Pancreas (tissue), 10 donors: ENCODE data around the gene C7orf25. TPM values are rescaled to one million over a fixed set of nuclear protein-coding genes. Genes with fewer than 3 reads are reported as not detected.

Source experiments
- ATAC-seq, 4 donors: fragments of 200-7000 bp; cut with Tn5 transposase; one replicate each; pipeline versions ENCODE4 v1.8.0 to v1.9.1; 2020; ENCODE audit warnings: mild to moderate bottlenecking in 4 of 4, moderate library complexity in 4 of 4
- DNase-seq, 6 donors: peaks; one replicate each; pipeline ENCODE4 v3.0.0-alpha.2; 2020
- FAIRE-seq: peaks from 2 replicates; lab custom pipeline; 2012; peaks lifted over from hg19 to GRCh38; lab: Jason Lieb, UNC
- H3K27ac ChIP-seq, 4 donors: fragments of 200-600 bp; sonication (generic); 1 replicate in 3 of 4; 2 replicates in 1 of 4; pipeline versions ENCODE4 v1.5.0 to v1.8.0; 2020
- H3K27me3 ChIP-seq, 4 donors: fragments of 200-600 bp; one replicate each; pipeline ENCODE4 v1.8.0; 2021
- H3K36me3 ChIP-seq, 3 donors: fragments of 200-600 bp; sonication (generic) in 1 of 3; one replicate each; pipeline versions ENCODE4 v1.5.0 to v1.8.0; 2020 to 2021
- H3K4me1 ChIP-seq, 3 donors: fragments of 200-600 bp; one replicate each; pipeline ENCODE4 v1.8.0; 2021
- H3K4me3 ChIP-seq, 4 donors: fragments of 200-600 bp; sonication (generic) in 2 of 4; one replicate each; pipeline versions ENCODE4 v1.5.0 to v1.8.0; 2020 to 2021
- H3K9me3 ChIP-seq, 4 donors: fragments of 200-600 bp; one replicate each; pipeline ENCODE4 v1.8.0; 2021
- WGBS, 2 donors: extraction: QIAGEN DNeasy Blood & Tissue Kit; methylation state at CpG; one replicate each; pipeline ENCODE4 v1.1.7; 2013; 5-methylcytosine and 5-hydroxymethylcytosine counted together
- intact Hi-C, 3 donors: fragments of 100-400 bp; cut with DNase I; formaldehyde crosslinking; loops; one replicate each; pipeline versions ENCODE4 v1.11.1 to v1.14.2; 2022
- polyA plus RNA-seq, 2 donors: library from polyadenylated mRNA; stranded (reverse); fragments of 200-250 nt; gene quantifications; one replicate each; pipeline ENCODE4 v1.2.3, GENCODE V29; 2013
- total RNA-seq, 6 donors: library from RNA; stranded (reverse); fragmentation: NEBNext Ultra II Directional in 4 of 6; extraction: Animal tissue kit (Norgen Biotek cat#: 25700) in 4 of 6; gene quantifications; one replicate each; pipeline versions ENCODE4 v1.2.1 to v1.2.4, GENCODE V29; 2021 to 2023
- TF ChIP-seq, protein P1 (sequence below), 4 donors: fragments of 200-600 bp; sonication (generic) in 3 of 4; IDR thresholded peaks; one replicate each; pipeline versions ENCODE4 v1.5.0 to v1.8.0; 2021; ENCODE audit warnings: antibody characterized with exemption in 4 of 4
- donor health status: healthy with polysubstance abuse.
- donor health status: DM: no; HTN: no; CAD: no; lungs with moderate emphysema.
- donor health status: DM: no; HTN: no; CAD: no.
- donor health status: control.
- donor health status: control.
- donor health status: Bipolar disorder and iron deficiency.
- donor health status: DM: yes; HTN: yes; CAD: no.
- donor health status: DM: no; HTN: no; CAD: no.
- donor health status: DM: no; HTN: no; CAD: no.
- donor health status: DM: yes; HTN: yes; CAD: no.

The C7orf25 gene
- total and polyA plus RNA-seq, 8 donors: 2.7 to 3.9 (median 3.0) TPM

DNA sequence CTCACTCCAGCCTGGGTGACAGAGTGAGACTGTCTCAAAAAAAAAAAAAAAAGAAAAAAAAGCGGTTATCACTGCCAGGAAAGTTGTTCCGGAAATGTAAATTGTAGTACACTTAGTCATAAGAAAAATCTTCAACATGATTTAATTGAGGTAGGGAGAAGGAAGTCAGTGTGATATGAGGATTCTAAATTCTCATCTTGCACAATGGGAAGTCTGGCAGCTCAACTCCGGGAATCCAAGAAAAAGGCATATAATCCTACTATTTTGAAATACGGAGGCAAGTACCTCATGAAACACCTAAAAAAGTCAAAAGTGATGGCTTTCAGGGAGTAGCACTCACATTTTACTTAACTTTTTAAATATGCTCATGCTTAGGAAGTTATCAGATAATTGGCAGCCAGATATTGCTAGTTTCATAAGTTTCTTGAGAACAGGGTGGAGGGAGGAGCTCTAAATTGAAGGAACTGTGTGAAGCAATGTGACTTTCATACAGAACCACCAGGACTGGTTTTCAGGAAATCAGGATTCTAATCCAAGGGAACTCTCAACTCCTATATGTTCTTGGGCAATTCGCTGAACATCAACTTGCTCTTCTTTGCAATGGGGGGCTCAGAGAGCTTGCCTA is 2.7 kb upstream of the C7orf25 start:
- Histone ChIP-seq H3K4me1 (peaks cover 7 to 15% (median 9%) of the 10 kb centered on the region in 3 donors), H3K36me3 (peaks cover 0 to 18% (median 1%) of the 10 kb centered on the region in 3 donors), H3K4me3 (no peak overlapping the region), H3K9me3 (no peaks in the 10 kb centered on the region), H3K27ac (peak overlapping the region in 1 of 4 donors; percentile 12), H3K27me3 (no peaks in the 10 kb centered on the region)
- intact Hi-C loops: no loop called here
- TF ChIP-seq, protein P1, sequence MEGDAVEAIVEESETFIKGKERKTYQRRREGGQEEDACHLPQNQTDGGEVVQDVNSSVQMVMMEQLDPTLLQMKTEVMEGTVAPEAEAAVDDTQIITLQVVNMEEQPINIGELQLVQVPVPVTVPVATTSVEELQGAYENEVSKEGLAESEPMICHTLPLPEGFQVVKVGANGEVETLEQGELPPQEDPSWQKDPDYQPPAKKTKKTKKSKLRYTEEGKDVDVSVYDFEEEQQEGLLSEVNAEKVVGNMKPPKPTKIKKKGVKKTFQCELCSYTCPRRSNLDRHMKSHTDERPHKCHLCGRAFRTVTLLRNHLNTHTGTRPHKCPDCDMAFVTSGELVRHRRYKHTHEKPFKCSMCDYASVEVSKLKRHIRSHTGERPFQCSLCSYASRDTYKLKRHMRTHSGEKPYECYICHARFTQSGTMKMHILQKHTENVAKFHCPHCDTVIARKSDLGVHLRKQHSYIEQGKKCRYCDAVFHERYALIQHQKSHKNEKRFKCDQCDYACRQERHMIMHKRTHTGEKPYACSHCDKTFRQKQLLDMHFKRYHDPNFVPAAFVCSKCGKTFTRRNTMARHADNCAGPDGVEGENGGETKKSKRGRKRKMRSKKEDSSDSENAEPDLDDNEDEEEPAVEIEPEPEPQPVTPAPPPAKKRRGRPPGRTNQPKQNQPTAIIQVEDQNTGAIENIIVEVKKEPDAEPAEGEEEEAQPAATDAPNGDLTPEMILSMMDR (IDR thresholded peaks at IDR 0.05): no peak
- WGBS, 2 donors: 63 to 64% methylated on average over 5 of the region's 5 CpGs
- no peak for DNase-seq
- no peak for ATAC-seq
- FAIRE-seq: no peak

DNA sequence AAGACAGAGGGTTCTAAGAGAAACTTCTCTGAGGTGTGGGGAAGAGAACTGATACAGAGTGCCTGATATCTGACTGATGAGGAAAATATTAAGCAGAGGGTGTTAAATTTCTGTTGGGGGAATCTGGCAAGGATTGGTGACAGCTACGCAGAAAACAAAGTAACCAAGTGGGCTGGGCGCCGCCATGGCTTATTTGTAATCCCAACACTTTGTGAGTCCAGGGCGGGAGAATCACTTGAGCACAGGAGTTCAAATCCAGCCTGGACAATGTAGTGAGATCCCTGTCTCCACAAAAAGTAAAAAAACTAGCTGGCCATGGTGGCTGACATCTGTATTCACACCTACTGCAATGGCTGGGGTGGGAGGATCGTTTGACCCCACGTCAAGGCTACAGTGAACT is 2.1 kb upstream of the C7orf25 start:
- H3K27me3 ChIP-seq: no peaks in the 10 kb centered on the region
- peaks cover 7 to 20% (median 13%) of the 10 kb centered on the region in 3 donors for H3K4me1 ChIP-seq
- DNase-seq (no peak), FAIRE-seq (no peak), ATAC-seq (no peak)
- H3K4me3 ChIP-seq: no peak overlapping the region
- H3K9me3 ChIP-seq: no peaks in the 10 kb centered on the region
- WGBS, 2 donors: 76 to 79% methylated on average over 6 of the region's 6 CpGs
- no peak overlapping the region for H3K27ac ChIP-seq
- TF ChIP-seq, protein P1 (IDR thresholded peaks at IDR 0.05): no peak
- intact Hi-C loops: no loop called here
- peaks cover 0 to 15% (median 0%) of the 10 kb centered on the region in 3 donors for H3K36me3 ChIP-seq

DNA sequence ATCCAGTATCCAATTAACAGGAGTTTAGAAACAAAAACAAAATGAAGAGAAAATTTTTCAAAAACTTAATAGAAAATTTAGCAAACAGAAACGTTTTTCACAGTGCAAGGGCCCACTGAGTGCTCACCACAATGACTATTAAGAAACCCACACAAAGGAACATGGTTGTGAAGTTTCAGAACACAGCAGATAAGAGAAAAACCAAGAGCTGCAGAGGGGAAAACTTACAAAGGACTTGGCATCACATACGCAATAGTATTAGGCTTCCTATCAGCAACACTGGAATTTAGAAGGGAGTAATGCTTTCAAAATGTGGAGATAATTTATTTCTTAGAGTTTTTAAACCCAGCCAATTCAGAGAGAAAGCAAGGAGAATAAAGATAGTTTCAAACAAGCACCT is 1.7 kb upstream of the C7orf25 start:
- DNase-seq: no peak
- TF ChIP-seq, protein P1 (IDR thresholded peaks at IDR 0.05): no peak
- Histone ChIP-seq H3K27me3 (no peaks in the 10 kb centered on the region), H3K27ac (no peak overlapping the region), H3K4me1 (peaks cover 11 to 24% (median 17%) of the 10 kb centered on the region in 3 donors), H3K4me3 (no peak overlapping the region), H3K9me3 (no peaks in the 10 kb centered on the region), H3K36me3 (peaks cover 0 to 15% (median 0%) of the 10 kb centered on the region in 3 donors)
- 57 to 77% methylated on average over 2 of the region's 2 CpGs for WGBS, 2 donors
- intact Hi-C loops: no loop called here
- ATAC-seq: no peak
- FAIRE-seq: no peak

DNA sequence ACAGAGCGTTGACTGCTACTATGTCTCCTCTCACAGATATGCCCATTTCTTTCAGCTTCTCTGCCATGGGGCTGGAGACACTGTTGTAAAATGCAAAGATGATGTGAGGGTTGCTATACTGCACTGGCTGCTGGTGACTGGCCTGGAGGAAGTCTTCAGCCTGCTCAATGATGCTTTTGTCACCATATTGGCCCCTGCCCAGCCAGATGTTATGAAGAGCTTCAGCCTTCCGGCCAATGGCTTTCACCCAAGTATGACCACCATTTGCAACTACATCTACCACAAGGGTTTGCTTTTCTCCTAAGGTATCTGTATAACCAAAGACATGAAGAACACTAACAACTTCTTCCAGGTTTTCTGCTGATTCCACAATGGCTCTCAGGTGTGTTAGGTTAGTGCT is 1.6 kb downstream of the C7orf25 start:
- Histone ChIP-seq H3K4me1 (peaks cover 20 to 37% (median 27%) of the 10 kb centered on the region in 3 donors), H3K36me3 (no peaks in the 10 kb centered on the region), H3K27ac (peak overlapping the region in 1 of 4 donors; percentile 5), H3K27me3 (no peaks in the 10 kb centered on the region), H3K9me3 (no peaks in the 10 kb centered on the region), H3K4me3 (no peak overlapping the region)
- intact Hi-C loops: no loop called here
- 78 to 86% methylated on average over 2 of the region's 2 CpGs for WGBS, 2 donors
- DNase-seq: no peak
- TF ChIP-seq, protein P1 (IDR thresholded peaks at IDR 0.05): no peak
- no peak for FAIRE-seq
- no peak for ATAC-seq

DNA sequence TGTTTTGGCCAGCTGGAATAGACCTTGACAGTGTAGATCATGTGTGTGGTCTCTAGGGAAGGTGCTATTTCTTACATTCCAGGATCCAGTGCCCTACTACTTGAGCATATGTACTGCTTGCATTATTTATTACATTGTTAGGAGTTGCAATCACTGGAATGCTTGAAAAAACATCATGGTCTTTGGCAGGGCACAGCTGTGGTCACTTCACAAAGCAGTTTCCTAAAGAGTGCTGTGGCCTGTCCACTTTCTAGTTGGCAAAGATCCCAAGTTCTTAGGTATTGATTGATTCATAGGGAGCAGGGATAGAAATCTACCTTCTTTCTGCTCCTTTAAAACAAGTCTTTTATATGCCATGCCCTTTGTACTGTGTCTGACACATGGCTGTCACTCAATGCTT is 4.6 kb downstream of the C7orf25 start:
- ATAC-seq (no peak), FAIRE-seq (no peak), DNase-seq (no peak)
- Histone ChIP-seq H3K4me1 (peaks cover 20 to 33% (median 24%) of the 10 kb centered on the region in 3 donors), H3K9me3 (no peaks in the 10 kb centered on the region), H3K36me3 (no peaks in the 10 kb centered on the region), H3K27ac (no peak overlapping the region), H3K4me3 (no peak overlapping the region), H3K27me3 (no peaks in the 10 kb centered on the region)
- intact Hi-C loops: no loop called here
- TF ChIP-seq, protein P1 (IDR thresholded peaks at IDR 0.05): no peak
